ENCODE results near the gene DNAH10.

DNA sequence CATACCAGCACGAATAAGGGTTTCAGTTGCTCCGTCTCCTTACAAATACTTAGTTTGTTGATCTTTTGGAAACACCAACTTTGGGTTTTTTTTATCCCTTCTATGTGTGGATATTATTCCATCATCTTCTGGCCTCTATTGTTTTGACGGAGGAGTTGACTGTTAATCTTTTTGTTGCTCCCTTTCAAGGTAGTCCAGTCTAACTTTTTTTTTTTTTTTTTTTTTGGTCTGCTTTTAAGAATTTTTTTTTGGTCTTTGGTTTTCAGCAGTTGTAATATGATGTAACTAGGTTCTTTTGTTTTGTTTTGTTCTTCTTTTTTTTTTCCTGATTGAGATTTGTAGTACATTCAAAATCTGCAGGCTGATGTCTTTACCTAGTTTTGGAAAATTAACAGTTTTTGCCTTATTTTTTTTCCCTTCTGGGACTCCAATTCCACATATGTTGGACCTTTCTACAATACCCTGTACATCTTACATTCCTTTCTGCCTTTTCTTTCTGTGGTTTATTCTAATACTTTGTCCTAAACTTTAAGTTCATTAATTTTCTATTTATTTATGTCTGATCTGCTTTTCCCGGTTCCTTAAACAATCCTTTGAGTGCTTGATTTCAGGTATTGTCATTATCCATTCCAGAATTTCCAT is 54.9 kb downstream of the DNAH10 start:
- TF ChIP-seq CTCF (IDR thresholded peaks at IDR 0.05; ENCODE audit: low read depth, low read length) (no peak), POLR2A (IDR thresholded peaks at IDR 0.05; ENCODE audit: extremely low read depth, insufficient read length) (no peak)

Measured in NB4 (cell line).